Measurements from ENCODE around the gene IRF4. TPM values are rescaled to one million over a fixed set of nuclear protein-coding genes. Genes with fewer than 3 reads are reported as not detected.

The IRF4 gene
- total RNA-seq, 1 experiment from 2014 or later, result 0.37 TPM

GRCh38 chr6:397604-398003 is 6.1 kb downstream of the IRF4 start:
- TF ChIP-seq CTCF (conservative IDR thresholded peaks at IDR 0.05; ENCODE audit: low read depth, low read length) (no peak), EZH2 (IDR thresholded peaks at IDR 0.05; ENCODE audit: borderline replicate concordance, low read depth, low read length, poor library complexity, severe bottlenecking) (no peak)
- ChIA-PET CTCF (no interaction called here), POLR2A (ENCODE audit: low non-redundant PET) (no interaction called here)
- no peak overlapping the region for H3K27ac ChIP-seq (ENCODE audit: low read depth, low read length, poor library complexity, severe bottlenecking)
- no peak overlapping the region for H3K4me3 ChIP-seq (ENCODE audit: low read depth, low read length, poor library complexity, severe bottlenecking)
- no TSS peak for BruUV-seq (replicated peaks)
- no peaks in the 10 kb centered on the region for H3K36me3 ChIP-seq (ENCODE audit: insufficient read depth, low read length, poor library complexity, severe bottlenecking)
- DNase-seq (ENCODE audit: low spot score), result no peak
- H3K4me1 ChIP-seq (ENCODE audit: insufficient read depth, low read length, poor library complexity, severe bottlenecking), result no peaks in the 10 kb centered on the region
- no peaks in the 10 kb centered on the region for H3K9me3 ChIP-seq (ENCODE audit: low read depth, low read length, poor library complexity, severe bottlenecking)
- peaks cover 73% of the 10 kb centered on the region for H3K27me3 ChIP-seq (replicated peaks; ENCODE audit: insufficient read depth, low read depth, low read length, poor library complexity)
- intact Hi-C loops (cut with micrococcal nuclease; ENCODE audit: unreplicated experiment), result no loop called here

GRCh38 chr6:398065-398464 is 6.5 kb downstream of the IRF4 start:
- no peak for TF ChIP-seq EZH2 (IDR thresholded peaks at IDR 0.05; ENCODE audit: borderline replicate concordance, low read depth, low read length, poor library complexity, severe bottlenecking)
- no peak for TF ChIP-seq CTCF (conservative IDR thresholded peaks at IDR 0.05; ENCODE audit: low read depth, low read length)
- Histone ChIP-seq H3K4me1 (ENCODE audit: insufficient read depth, low read length, poor library complexity, severe bottlenecking) (no peaks in the 10 kb centered on the region), H3K27ac (ENCODE audit: low read depth, low read length, poor library complexity, severe bottlenecking) (no peak overlapping the region), H3K27me3 (replicated peaks; ENCODE audit: insufficient read depth, low read depth, low read length, poor library complexity) (peaks cover 68% of the 10 kb centered on the region), H3K36me3 (ENCODE audit: insufficient read depth, low read length, poor library complexity, severe bottlenecking) (no peaks in the 10 kb centered on the region), H3K9me3 (ENCODE audit: low read depth, low read length, poor library complexity, severe bottlenecking) (no peaks in the 10 kb centered on the region), H3K4me3 (ENCODE audit: low read depth, low read length, poor library complexity, severe bottlenecking) (no peak overlapping the region)
- ChIA-PET CTCF (no interaction called here), POLR2A (ENCODE audit: low non-redundant PET) (no interaction called here)
- no peak for DNase-seq (ENCODE audit: low spot score)
- no TSS peak for BruUV-seq (replicated peaks)
- intact Hi-C loops (cut with micrococcal nuclease; ENCODE audit: unreplicated experiment), result no loop called here

- H3K27me3 ChIP-seq (replicated peaks; ENCODE audit: insufficient read depth, low read depth, low read length, poor library complexity), result peaks cover 63% of the 10 kb centered on the region
- H3K27ac ChIP-seq (ENCODE audit: low read depth, low read length, poor library complexity, severe bottlenecking), result no peak overlapping the region
- H3K9me3 ChIP-seq (ENCODE audit: low read depth, low read length, poor library complexity, severe bottlenecking), result no peaks in the 10 kb centered on the region
- H3K4me3 ChIP-seq (ENCODE audit: low read depth, low read length, poor library complexity, severe bottlenecking), result no peak overlapping the region
- no peak for TF ChIP-seq CTCF (conservative IDR thresholded peaks at IDR 0.05; ENCODE audit: low read depth, low read length)
- no peak for TF ChIP-seq EZH2 (IDR thresholded peaks at IDR 0.05; ENCODE audit: borderline replicate concordance, low read depth, low read length, poor library complexity, severe bottlenecking)
- ChIA-PET POLR2A (ENCODE audit: low non-redundant PET) (no interaction called here), CTCF (no interaction called here)
- no peaks in the 10 kb centered on the region for H3K36me3 ChIP-seq (ENCODE audit: insufficient read depth, low read length, poor library complexity, severe bottlenecking)
- no peaks in the 10 kb centered on the region for H3K4me1 ChIP-seq (ENCODE audit: insufficient read depth, low read length, poor library complexity, severe bottlenecking)
- DNase-seq (ENCODE audit: low spot score), result no peak
- intact Hi-C loops (cut with micrococcal nuclease; ENCODE audit: unreplicated experiment), result no loop called here
- BruUV-seq (replicated peaks), result no TSS peak
Observed at GRCh38 chr6:398558-399078, 7.1 kb downstream of the IRF4 start.

Measured in A673 (cell line).